Skeletal muscle tissue (tissue), 4 donors: Measurements from ENCODE around the gene MAGI1. TPM values are rescaled to one million over a fixed set of nuclear protein-coding genes. Genes with fewer than 3 reads are reported as not detected.
"Not testable (repeated sequence)": the region's sequence is repeated elsewhere in the genome, so short reads cannot be mapped to it uniquely, and the experiment has no call there.

Experiments used
- H3K27ac ChIP-seq: one replicate; pipeline ENCODE4 v1.7.0; 2013; ENCODE audit warnings: mild to moderate bottlenecking, low read depth, low read length, inconsistent platforms
- H3K27me3 ChIP-seq, 3 donors: one replicate each; pipeline ENCODE4 v1.7.0; 2013; ENCODE audit warnings: low read length in 3 of 3; ENCODE audit not compliant: control insufficient read depth in 3 of 3, insufficient read depth in 3 of 3
- H3K36me3 ChIP-seq, 3 donors: one replicate each; pipeline ENCODE4 v1.7.0; 2013; ENCODE audit warnings: low read length in 3 of 3; ENCODE audit not compliant: control insufficient read depth in 3 of 3, insufficient read depth in 3 of 3
- H3K4me1 ChIP-seq, 3 donors: one replicate each; pipeline ENCODE4 v1.7.0; 2013; ENCODE audit warnings: low read length in 3 of 3, mild to moderate bottlenecking in 3 of 3; ENCODE audit not compliant: control insufficient read depth in 3 of 3, insufficient read depth in 3 of 3
- H3K4me3 ChIP-seq, 3 donors: one replicate each; pipeline ENCODE4 v1.7.0; 2013; ENCODE audit warnings: low read length in 3 of 3
- H3K9ac ChIP-seq, 3 donors: one replicate each; pipeline ENCODE4 v1.7.0; 2013; ENCODE audit warnings: low read length in 3 of 3, mild to moderate bottlenecking in 3 of 3, moderate library complexity in 2 of 3, low read depth in 1 of 3
- H3K9me3 ChIP-seq, 3 donors: one replicate each; pipeline ENCODE4 v1.7.0; 2013; ENCODE audit warnings: low read length in 3 of 3; ENCODE audit not compliant: control insufficient read depth in 3 of 3
- total RNA-seq: library from RNA; depleted of rRNA; stranded (reverse); fragments of >200 nt; gene quantifications from one replicate; pipeline ENCODE4 v1.2.3, GENCODE V29; 2014
- donor health status: Osteomylitis.

Gene MAGI1
- total RNA-seq, 1 donor from 2014 or later = 23.5 TPM

DNA sequence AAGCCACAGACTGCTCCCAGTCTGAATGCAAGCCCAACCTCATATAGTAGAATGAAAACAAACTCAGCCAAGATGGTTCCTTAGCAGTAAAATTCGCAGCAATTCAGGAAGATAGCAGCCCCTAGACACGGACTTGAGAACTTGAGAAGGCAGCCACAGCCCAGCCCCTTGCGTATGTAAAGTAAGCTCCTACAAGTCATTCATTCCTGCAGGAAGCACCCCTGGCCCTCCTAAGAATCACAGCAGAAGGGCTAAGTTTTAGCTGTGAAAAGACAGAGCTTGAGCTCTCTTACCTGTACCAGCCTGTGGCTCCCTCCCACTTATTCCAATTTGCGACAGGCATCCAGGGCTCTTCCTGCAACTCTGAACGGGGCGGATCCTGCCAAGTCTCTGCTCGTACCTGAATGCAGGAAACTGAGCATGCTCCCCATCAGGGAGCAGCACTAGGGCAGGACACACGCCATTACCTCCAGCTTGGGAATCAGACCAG lies 136.4 kb downstream of the MAGI1 start:
- Histone ChIP-seq H3K9ac (no peak overlapping the region), H3K27ac (no peak overlapping the region), H3K36me3 (no peaks in the 10 kb centered on the region), H3K4me3 (no peak overlapping the region), H3K27me3 (no peaks in the 10 kb centered on the region), H3K4me1 (peaks cover 0 to 3% (median 0%) of the 10 kb centered on the region in 3 donors), H3K9me3 (no peaks in the 10 kb centered on the region)

DNA sequence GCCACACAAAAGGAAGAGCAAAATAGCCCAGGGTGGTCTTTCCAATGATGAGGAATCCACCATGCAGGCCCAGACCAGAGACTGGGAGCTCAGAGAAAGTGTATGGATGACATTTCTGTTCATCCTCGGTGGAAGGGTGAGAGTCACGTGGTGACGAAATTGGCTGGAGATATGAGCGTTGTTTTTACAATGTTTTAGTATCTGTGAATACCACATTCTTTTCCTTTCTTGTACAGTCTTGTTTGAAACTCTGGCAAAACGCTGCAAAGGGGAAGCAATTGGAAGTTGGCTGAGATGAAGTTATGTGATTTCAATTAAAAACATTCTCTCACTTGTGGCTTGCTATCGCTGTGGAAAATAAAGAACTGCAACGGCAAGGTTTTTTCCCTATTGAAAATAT lies 137.5 kb downstream of the MAGI1 start:
- H3K27me3 ChIP-seq = no peaks in the 10 kb centered on the region
- H3K4me1 ChIP-seq = peaks cover 0 to 3% (median 0%) of the 10 kb centered on the region in 3 donors
- H3K9ac ChIP-seq = no peak overlapping the region
- no peak overlapping the region for H3K4me3 ChIP-seq
- no peaks in the 10 kb centered on the region for H3K9me3 ChIP-seq
- no peak overlapping the region for H3K27ac ChIP-seq
- no peaks in the 10 kb centered on the region for H3K36me3 ChIP-seq

DNA sequence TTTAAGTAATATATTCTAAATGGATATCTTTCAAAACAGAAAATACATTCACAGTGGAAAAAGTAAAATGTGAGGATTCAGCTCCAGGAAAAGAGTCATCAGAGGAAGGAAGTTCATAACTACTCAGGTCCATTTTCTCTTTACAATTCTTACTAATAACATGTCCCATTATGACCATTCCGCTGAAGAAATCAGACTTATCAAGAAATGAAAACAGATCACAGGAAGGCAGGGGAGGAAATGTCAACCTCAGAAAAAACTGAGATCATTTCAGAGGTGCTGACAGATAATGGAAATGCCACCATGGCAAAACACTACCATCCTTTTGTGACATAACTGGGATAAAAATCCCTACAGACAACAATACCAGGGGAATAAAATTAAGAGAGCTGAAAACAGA lies 139.5 kb downstream of the MAGI1 start:
- Histone ChIP-seq H3K36me3 (no peaks in the 10 kb centered on the region), H3K9me3 (no peaks in the 10 kb centered on the region), H3K27ac (no peak overlapping the region), H3K9ac (no peak overlapping the region), H3K27me3 (no peaks in the 10 kb centered on the region), H3K4me3 (no peak overlapping the region), H3K4me1 (peaks cover 0 to 3% (median 0%) of the 10 kb centered on the region in 3 donors)

DNA sequence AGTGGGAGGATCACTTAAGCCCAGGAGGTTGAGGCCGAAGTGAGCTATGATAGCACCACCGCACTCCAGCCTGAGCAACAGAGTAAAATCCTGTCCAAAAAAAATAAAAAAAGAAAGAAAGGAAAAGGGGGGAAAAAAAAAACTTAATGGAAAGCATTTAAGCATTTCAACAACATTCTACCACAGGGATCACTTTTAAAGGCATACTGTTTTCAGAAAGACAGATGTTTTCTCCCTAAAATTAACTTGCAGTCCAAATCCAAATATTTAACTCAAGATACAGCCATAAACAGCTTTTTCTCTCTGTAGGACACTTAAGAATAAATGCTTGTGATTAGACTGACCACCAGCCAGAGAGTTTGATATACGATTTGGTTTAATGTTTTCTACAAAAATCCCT lies 141.0 kb downstream of the MAGI1 start:
- H3K27ac ChIP-seq = no peak overlapping the region
- H3K36me3 ChIP-seq = no peaks in the 10 kb centered on the region
- H3K9ac ChIP-seq = no peak overlapping the region
- H3K9me3 ChIP-seq = no peaks in the 10 kb centered on the region
- no peak overlapping the region for H3K4me3 ChIP-seq
- peaks cover 0 to under 1% (median 0%) of the 10 kb centered on the region in 3 donors for H3K4me1 ChIP-seq
- no peaks in the 10 kb centered on the region for H3K27me3 ChIP-seq

DNA sequence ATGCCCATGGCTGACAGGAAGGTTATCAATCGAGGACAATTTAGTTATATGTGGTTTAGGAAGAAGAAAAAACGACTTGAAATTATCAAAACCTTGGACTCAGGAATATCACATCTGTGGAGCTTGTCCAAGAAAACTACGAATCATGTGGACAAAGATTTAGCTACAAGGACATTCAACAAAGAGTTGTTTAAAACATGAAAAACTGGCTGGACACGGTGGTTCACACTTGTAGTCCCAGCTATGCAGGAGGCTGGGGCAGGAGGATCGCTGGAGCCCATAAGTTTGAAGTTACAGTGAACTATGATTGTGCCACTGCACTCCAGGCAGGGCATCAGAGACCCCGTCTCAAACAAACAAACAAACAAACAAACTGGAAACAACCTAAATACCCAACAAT lies 142.4 kb downstream of the MAGI1 start:
- no peaks in the 10 kb centered on the region for H3K4me1 ChIP-seq
- no peak overlapping the region for H3K27ac ChIP-seq
- no peaks in the 10 kb centered on the region for H3K27me3 ChIP-seq
- H3K9me3 ChIP-seq = no peaks in the 10 kb centered on the region
- no peaks in the 10 kb centered on the region for H3K36me3 ChIP-seq
- no peak overlapping the region for H3K9ac ChIP-seq
- H3K4me3 ChIP-seq = no peak overlapping the region

DNA sequence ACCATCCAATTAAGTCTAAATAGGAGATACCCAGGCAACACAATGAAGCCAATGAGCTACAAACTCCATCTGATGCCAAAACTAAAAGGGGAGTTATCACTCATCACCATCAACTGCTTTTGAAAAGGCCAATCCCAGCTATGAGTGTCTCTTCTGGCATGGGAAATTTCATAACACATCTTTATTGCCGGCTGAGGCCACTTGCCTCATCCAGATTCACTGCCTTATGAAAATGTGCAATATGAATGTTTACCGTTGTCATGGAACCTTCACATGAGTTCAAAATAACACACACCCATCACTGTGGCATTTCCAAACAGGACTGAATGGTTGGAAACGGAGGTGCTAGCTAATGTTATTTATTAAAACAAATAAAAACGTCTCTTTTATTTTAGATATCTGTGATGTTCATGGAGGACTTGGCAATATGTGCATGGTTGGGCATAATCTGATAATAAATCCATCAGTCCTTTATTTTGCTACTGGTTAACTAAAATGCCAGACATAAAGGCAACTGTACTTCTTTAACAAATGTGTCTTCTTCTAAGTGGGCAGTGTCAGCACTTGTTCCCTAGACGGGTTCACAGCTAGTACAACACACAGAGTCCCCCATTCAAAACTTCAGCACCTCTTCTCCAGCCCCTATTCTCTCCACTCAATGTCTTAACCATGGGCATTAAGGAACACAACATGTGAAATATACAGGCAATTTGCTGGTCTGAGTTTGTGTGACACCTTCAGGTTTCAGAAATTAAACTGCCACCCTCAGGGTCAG lies 143.9 kb downstream of the MAGI1 start:
- Histone ChIP-seq H3K9ac (no peak overlapping the region), H3K4me3 (no peak overlapping the region), H3K27me3 (no peaks in the 10 kb centered on the region), H3K36me3 (no peaks in the 10 kb centered on the region), H3K4me1 (no peaks in the 10 kb centered on the region), H3K9me3 (no peaks in the 10 kb centered on the region), H3K27ac (no peak overlapping the region)

DNA sequence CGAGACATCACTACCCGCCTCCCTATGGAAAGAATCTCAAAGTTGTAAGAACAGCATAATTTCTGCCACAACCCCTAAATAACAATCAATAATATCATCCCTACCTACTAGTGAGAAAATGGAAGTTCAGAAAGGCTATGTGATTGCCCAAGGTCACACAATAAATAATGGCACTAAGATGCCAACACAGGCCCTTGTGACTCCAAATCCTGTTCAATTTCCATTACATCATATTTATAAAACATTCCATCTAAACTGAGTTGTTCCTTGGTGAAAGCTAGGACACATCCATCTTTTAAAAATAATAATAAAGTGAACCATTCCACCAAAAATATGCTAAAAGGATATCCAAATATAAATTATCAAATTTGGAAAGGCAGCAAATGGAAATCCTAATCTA lies 144.6 kb downstream of the MAGI1 start:
- Histone ChIP-seq H3K4me3 (no peak overlapping the region), H3K9me3 (no peaks in the 10 kb centered on the region), H3K27ac (no peak overlapping the region), H3K27me3 (no peaks in the 10 kb centered on the region), H3K9ac (no peak overlapping the region), H3K36me3 (no peaks in the 10 kb centered on the region), H3K4me1 (peaks cover 1 to 6% (median 3%) of the 10 kb centered on the region in 3 donors)

DNA sequence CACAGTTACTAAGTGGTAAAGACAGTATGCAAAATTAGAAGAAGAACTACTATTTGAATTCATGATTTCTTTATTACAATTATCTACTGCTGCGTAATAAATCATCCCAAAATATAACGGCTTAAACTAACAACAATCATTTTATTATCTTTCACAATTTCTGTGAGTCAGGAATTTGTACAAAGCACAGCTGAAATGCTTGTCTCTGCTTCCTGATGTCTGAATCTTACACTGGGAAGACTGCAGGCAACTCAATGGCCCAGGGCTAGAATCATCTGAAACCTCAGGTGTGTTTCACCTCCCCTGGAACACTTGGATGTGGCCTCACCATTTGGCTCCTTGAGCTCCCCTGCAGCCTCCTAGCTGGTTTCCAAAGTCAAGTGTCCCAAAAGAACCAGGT lies 145.1 kb downstream of the MAGI1 start:
- Histone ChIP-seq H3K27me3 (no peaks in the 10 kb centered on the region), H3K4me1 (peaks cover 2 to 6% (median 5%) of the 10 kb centered on the region in 3 donors), H3K9me3 (no peaks in the 10 kb centered on the region), H3K9ac (no peak overlapping the region), H3K36me3 (no peaks in the 10 kb centered on the region), H3K4me3 (no peak overlapping the region), H3K27ac (no peak overlapping the region)

DNA sequence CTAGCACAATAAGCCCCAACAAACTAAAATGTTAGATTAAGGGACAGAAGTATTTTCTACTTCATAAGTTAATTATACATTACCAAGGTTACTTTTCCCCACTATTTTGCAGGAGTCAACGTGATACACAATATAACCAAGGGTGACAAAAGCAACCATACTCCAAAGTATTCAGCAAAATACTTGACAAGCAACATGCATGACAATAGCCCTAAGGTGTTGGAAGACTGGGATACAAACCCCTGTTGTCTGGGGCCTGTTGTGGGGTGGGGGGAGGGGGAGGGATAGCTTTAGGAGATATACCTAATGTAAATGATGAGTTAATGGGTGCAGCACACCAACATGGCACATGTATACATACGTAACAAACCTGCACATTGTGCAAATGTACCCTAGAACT lies 147.2 kb downstream of the MAGI1 start:
- H3K27me3 ChIP-seq, H3K4me1 ChIP-seq, H3K9me3 ChIP-seq, H3K9ac ChIP-seq, H3K36me3 ChIP-seq, H3K27ac ChIP-seq, H3K4me3 ChIP-seq: not testable (repeated sequence)

DNA sequence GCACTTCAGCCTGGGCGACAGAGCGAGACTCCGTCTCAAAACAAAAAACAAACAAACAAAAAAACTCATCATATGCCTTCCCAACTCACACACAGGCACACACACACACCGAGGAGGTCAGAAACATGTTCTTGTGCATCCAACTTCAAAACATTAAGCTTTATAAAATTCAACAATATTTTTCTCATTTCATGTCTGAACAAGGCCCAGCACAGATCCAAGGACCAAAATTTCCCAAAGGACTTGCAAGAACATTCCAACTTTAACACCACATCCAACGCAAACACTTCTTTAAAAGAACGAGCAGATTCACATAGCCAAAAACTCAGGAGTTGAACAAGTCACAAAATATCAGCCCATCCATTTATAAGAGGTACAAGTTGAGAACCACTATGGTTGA lies 148.4 kb downstream of the MAGI1 start:
- H3K9ac ChIP-seq = no peak overlapping the region
- no peak overlapping the region for H3K27ac ChIP-seq
- H3K4me3 ChIP-seq = no peak overlapping the region
- H3K27me3 ChIP-seq = no peaks in the 10 kb centered on the region
- no peaks in the 10 kb centered on the region for H3K9me3 ChIP-seq
- no peaks in the 10 kb centered on the region for H3K36me3 ChIP-seq
- H3K4me1 ChIP-seq = peaks cover 2 to 6% (median 5%) of the 10 kb centered on the region in 3 donors
